LoVo (cell line): Measurements from ENCODE around the gene FAM50B.

Source experiments
- DNase-seq: peaks from one replicate; pipeline ENCODE4 v3.0.0-alpha.2; 2016; ENCODE audit warnings: low spot score

The FAM50B gene

GRCh38 chr6:3895312-3895653 is 46.1 kb downstream of the FAM50B start:
- no peak for DNase-seq

DNA sequence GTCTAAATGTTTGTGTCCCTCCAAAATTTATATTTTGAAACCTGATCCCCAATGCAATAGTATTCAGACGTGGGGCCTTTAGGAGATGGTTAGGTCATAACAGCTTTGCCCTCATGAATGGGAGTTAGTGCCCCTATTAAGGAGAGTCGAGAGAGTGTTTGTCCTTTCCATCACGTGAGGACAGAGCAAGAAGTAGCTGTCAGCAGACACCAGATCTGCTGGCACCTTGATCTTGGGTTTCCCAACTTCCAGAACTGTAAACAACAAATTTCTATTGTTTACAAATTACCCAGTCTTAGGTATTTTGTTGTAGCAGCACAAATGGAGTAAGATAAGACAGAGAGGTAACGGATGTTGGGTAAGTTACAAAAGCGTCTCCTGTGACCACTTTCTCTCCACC is 46.6 kb downstream of the FAM50B start:
- DNase-seq: no peak

GRCh38 chr6:3898265-3898994 is 49.3 kb downstream of the FAM50B start:
- DNase-seq: no peak

GRCh38 chr6:3899061-3899460 is 49.9 kb downstream of the FAM50B start:
- DNase-seq: no peak

- DNase-seq: peak; percentile 51
Observed at GRCh38 chr6:3899970-3900439, 50.8 kb downstream of the FAM50B start.
